GM20000 (cell line): ENCODE results near the gene HDAC6.
A peak's percentile ranks its signal among the peaks of the same experiment; 100 is the strongest.
"Not testable (repeated sequence)": the region's sequence is repeated elsewhere in the genome, so short reads cannot be mapped to it uniquely, and the experiment has no call there.

Experiments used
- DNase-seq: peaks from one replicate; pipeline ENCODE4 v3.0.0; 2012; ENCODE audit warnings: low spot score
- CTCF ChIP-seq: IDR thresholded peaks from 2 replicates; pipeline ENCODE4 v1.5.1; 2012; ENCODE audit warnings: mild to moderate bottlenecking, control low read depth; ENCODE audit errors: extremely low read depth, missing control alignments

HDAC6 gene

GRCh38 chrX:48816014-48816810 lies 14.3 kb downstream of the HDAC6 start:
- no peak for TF ChIP-seq CTCF
- no peak for DNase-seq

- no peak for DNase-seq
- no peak for TF ChIP-seq CTCF
Observed at GRCh38 chrX:48818098-48818497, 16.2 kb downstream of the HDAC6 start.

- no peak for TF ChIP-seq CTCF
- no peak for DNase-seq
Observed at GRCh38 chrX:48818866-48819265, 17.0 kb downstream of the HDAC6 start.

GRCh38 chrX:48819394-48819793 lies 17.5 kb downstream of the HDAC6 start:
- not testable (repeated sequence) for DNase-seq

GRCh38 chrX:48823053-48823452 lies 21.2 kb downstream of the HDAC6 start:
- TF ChIP-seq CTCF, result no peak

GRCh38 chrX:48824066-48824465 lies 22.2 kb downstream of the HDAC6 start:
- DNase-seq, result no peak

More at GRCh38 chrX:48823053-48823452, 21.2 kb downstream of the HDAC6 start:
- no peak for DNase-seq

GRCh38 chrX:48826135-48826875 lies 24.4 kb downstream of the HDAC6 start, which contains the start of gene ERAS:
ERAS (plus strand) TSS chrX:48826513; CDS start chrX:48829124, 2,611 bp downstream.
- peak; percentile 42 for DNase-seq
- no peak for TF ChIP-seq CTCF

More at GRCh38 chrX:48824066-48824465, 22.2 kb downstream of the HDAC6 start:
- no peak for TF ChIP-seq CTCF
